BJ (cell line): ENCODE data around the gene KCNIP1. TPM values are rescaled to one million over a fixed set of nuclear protein-coding genes. Genes with fewer than 3 reads are reported as not detected.
A peak's percentile ranks its signal among the peaks of the same experiment; 100 is the strongest.

Experiments used
- CTCF ChIA-PET: fragments of 350-600 bp; formaldehyde crosslinking; extraction: SDS; loops from one replicate; lab custom pipeline; 2021; ENCODE audit warnings: antibody characterized with exemption, inconsistent platforms; lab: Yijun Ruan, JAX
- POLR2A ChIA-PET: fragments of 300-600 bp; sonication (Branson Sonifier 250); formaldehyde crosslinking; extraction: SDS; loops from one replicate; lab custom pipeline; 2021; ENCODE audit warnings: antibody characterized with exemption; lab: Charles Lee
- DNase-seq: peaks from one replicate; pipeline ENCODE4 v3.0.0-alpha.2; 2011; ENCODE audit warnings: low read depth
- H3K27me3 ChIP-seq: 2 replicates; pipeline ENCODE4 v1.6.0; 2011; ENCODE audit warnings: low read length; ENCODE audit not compliant: control insufficient read depth, insufficient read depth
- H3K36me3 ChIP-seq: 2 replicates; pipeline ENCODE4 v1.5.1; 2011; ENCODE audit warnings: low read length; ENCODE audit not compliant: control insufficient read depth, insufficient read depth
- H3K4me3 ChIP-seq: 2 replicates; pipeline ENCODE4 v1.5.1; 2011; ENCODE audit warnings: low read depth, mild to moderate bottlenecking, control low read depth, low read length
- CTCF ChIP-seq: IDR thresholded peaks from 2 replicates; pipeline ENCODE4 v1.5.1; 2011; ENCODE audit warnings: low read depth, mild to moderate bottlenecking, control low read depth, inconsistent platforms, low read length, moderate library complexity; ENCODE audit not compliant: insufficient read depth
- polyA plus RNA-seq: library from polyadenylated mRNA; depleted of rRNA; stranded (reverse); fragments of >200 nt; gene quantifications from 2 replicates; pipeline ENCODE4 v1.2.3, GENCODE V29; 2011

KCNIP1 gene
- polyA plus RNA-seq, 1 experiment, result not detected

GRCh38 chr5:170466988-170467707, 36.7 kb upstream of the KCNIP1 start:
- no peak for TF ChIP-seq CTCF
- H3K27me3 ChIP-seq, result peaks cover 3% of the 10 kb centered on the region; the same call in 1 of the 2 replicates
- ChIA-PET CTCF (interaction anchor here (1.5 kb wide), 1 partner anchor 166 kb away, joined by 3 read pairs; no protein-coding TSS in a partner anchor), POLR2A (no interaction called here)
- peak; percentile 39 for DNase-seq
- no peak overlapping the region for H3K4me3 ChIP-seq
- no peaks in the 10 kb centered on the region for H3K36me3 ChIP-seq

- POLR2A ChIA-PET, result no interaction called here
- DNase-seq, result no peak
- Histone ChIP-seq H3K4me3 (no peak overlapping the region), H3K27me3 (peaks cover 3% of the 10 kb centered on the region; the same call in 1 of the 2 replicates), H3K36me3 (no peaks in the 10 kb centered on the region)
- TF ChIP-seq CTCF, result no peak
- CTCF ChIA-PET, result no interaction called here
These were observed 35.1 kb upstream of the KCNIP1 start for GRCh38 chr5:170468633-170469285.

GRCh38 chr5:170469414-170469813, 34.4 kb upstream of the KCNIP1 start:
- H3K27me3 ChIP-seq, result peaks cover 3% of the 10 kb centered on the region; the same call in 1 of the 2 replicates
- no peak for DNase-seq
- TF ChIP-seq CTCF, result no peak
- no peaks in the 10 kb centered on the region for H3K36me3 ChIP-seq
- no peak overlapping the region for H3K4me3 ChIP-seq
- ChIA-PET POLR2A (no interaction called here), CTCF (no interaction called here)

- no peaks in the 10 kb centered on the region for H3K27me3 ChIP-seq
- no peak overlapping the region for H3K4me3 ChIP-seq
- CTCF ChIA-PET, result interaction anchor here (1.1 kb wide), 1 partner anchor 15 kb away, joined by 3 read pairs; no protein-coding TSS in a partner anchor
- DNase-seq, result no peak
- POLR2A ChIA-PET, result no interaction called here
- no peaks in the 10 kb centered on the region for H3K36me3 ChIP-seq
- TF ChIP-seq CTCF, result no peak
These were observed 33.5 kb upstream of the KCNIP1 start for GRCh38 chr5:170470275-170470674.

- Histone ChIP-seq H3K4me3 (no peak overlapping the region), H3K27me3 (no peaks in the 10 kb centered on the region), H3K36me3 (no peaks in the 10 kb centered on the region)
- ChIA-PET POLR2A (no interaction called here), CTCF (interaction anchor here (1.1 kb wide), 1 partner anchor 16 kb away, joined by 3 read pairs; no protein-coding TSS in a partner anchor)
- no peak for TF ChIP-seq CTCF
- DNase-seq, result no peak
These were observed 32.9 kb upstream of the KCNIP1 start for GRCh38 chr5:170470808-170471404.
